ENCODE results near the gene XYLT1. TPM values are rescaled to one million over a fixed set of nuclear protein-coding genes. Genes with fewer than 3 reads are reported as not detected.

XYLT1 gene
- total RNA-seq, 1 experiment from 2014 or later, result 14.5 TPM

DNA sequence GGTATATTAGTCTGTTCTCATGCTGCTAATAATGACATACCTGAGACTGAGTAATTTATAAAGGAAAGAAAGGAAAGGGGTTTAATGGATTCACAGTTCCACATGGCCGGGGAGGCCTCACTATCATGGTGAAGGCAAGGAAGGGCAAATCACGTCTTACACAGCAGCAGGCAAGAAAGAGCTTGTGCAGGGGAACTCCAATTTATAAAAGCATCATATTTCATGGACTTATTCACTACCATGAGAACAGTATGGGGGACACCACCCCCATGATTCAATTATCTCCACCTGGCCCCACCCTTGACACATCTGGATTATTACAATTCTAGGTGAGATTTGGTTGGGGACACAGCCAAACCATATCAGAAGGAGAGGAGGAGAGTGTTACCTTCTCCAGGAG, 17.7 kb upstream of the XYLT1 start:
- Histone ChIP-seq H4K5ac (ENCODE audit: insufficient read length, low read depth, low read length) (no peak overlapping the region), H2AFZ (ENCODE audit: low read length) (no peak overlapping the region), H3K23me2 (ENCODE audit: insufficient read length, low read depth, low read length, poor library complexity, severe bottlenecking) (no peaks in the 10 kb centered on the region), H3K56ac (ENCODE audit: insufficient read length, low read depth, low read length) (no peak overlapping the region), H4K20me1 (ENCODE audit: control insufficient read depth, insufficient read depth, insufficient read length) (no peaks in the 10 kb centered on the region), H3K4me2 (ENCODE audit: insufficient read depth, insufficient read length, low read length) (no peak overlapping the region), H2AK5ac (ENCODE audit: insufficient read length, low read length) (no peak overlapping the region), H3K27me3 (ENCODE audit: insufficient read depth, low read length) (no peaks in the 10 kb centered on the region), H3K79me2 (ENCODE audit: insufficient read depth, low read length) (no peaks in the 10 kb centered on the region), H3K9ac (ENCODE audit: extremely low read depth, insufficient read length, low read length) (no peak overlapping the region), H3K27ac (ENCODE audit: insufficient read length, low read depth, low read length) (no peak overlapping the region), H3K4ac (ENCODE audit: low read depth, low read length) (no peak overlapping the region), H3K14ac (ENCODE audit: insufficient read depth, low read length) (no peak overlapping the region), H4K91ac (ENCODE audit: insufficient read length, low read depth, low read length) (no peak overlapping the region), H3T11ph (ENCODE audit: low read length) (no peak overlapping the region), H2BK5ac (ENCODE audit: insufficient read length, low read length) (no peak overlapping the region), H4K8ac (replicated peaks; ENCODE audit: insufficient read length, low read depth, low read length) (no peak overlapping the region), H2BK20ac (ENCODE audit: low read depth, low read length, poor library complexity, severe bottlenecking) (no peak overlapping the region), H2BK15ac (ENCODE audit: low read depth, low read length) (no peak overlapping the region), H3K4me1 (ENCODE audit: insufficient read depth, low read length) (no peaks in the 10 kb centered on the region), H2BK120ac (ENCODE audit: low read depth, low read length, poor library complexity, severe bottlenecking) (no peak overlapping the region), H3K9me3 (ENCODE audit: control insufficient read depth, low read depth, low read length) (no peaks in the 10 kb centered on the region), H3K79me1 (ENCODE audit: insufficient read depth, low read depth, low read length, poor library complexity, severe bottlenecking) (no peaks in the 10 kb centered on the region), H3K23ac (ENCODE audit: insufficient read length, low read depth, low read length) (no peak overlapping the region), H3K18ac (ENCODE audit: insufficient read length, low read depth, low read length) (no peak overlapping the region), H2BK12ac (ENCODE audit: insufficient read length, low read depth, low read length) (no peak overlapping the region)
- no peaks in the 10 kb centered on the region for H3K36me3 Mint-ChIP-seq (ENCODE audit: insufficient read depth in 1 of 3, low read depth in 3 of 3)
- no peaks in the 10 kb centered on the region for H3K27me3 Mint-ChIP-seq (ENCODE audit: low read depth)
- peaks cover under 1 to 1% of the 10 kb centered on the region in 2 experiments; a peak in 3 of 4 replicates for H3K4me1 Mint-ChIP-seq
- no CpG with 5 or more reads among the region's 2 CpGs for WGBS (ENCODE audit: extremely low coverage, insufficient read length, low lambda C conversion rate)
- H3K9me3 Mint-ChIP-seq, result no peaks in the 10 kb centered on the region; a peak in 1 of 5 replicates
- DNase-seq, result no peak
- TF ChIP-seq, protein P1, sequence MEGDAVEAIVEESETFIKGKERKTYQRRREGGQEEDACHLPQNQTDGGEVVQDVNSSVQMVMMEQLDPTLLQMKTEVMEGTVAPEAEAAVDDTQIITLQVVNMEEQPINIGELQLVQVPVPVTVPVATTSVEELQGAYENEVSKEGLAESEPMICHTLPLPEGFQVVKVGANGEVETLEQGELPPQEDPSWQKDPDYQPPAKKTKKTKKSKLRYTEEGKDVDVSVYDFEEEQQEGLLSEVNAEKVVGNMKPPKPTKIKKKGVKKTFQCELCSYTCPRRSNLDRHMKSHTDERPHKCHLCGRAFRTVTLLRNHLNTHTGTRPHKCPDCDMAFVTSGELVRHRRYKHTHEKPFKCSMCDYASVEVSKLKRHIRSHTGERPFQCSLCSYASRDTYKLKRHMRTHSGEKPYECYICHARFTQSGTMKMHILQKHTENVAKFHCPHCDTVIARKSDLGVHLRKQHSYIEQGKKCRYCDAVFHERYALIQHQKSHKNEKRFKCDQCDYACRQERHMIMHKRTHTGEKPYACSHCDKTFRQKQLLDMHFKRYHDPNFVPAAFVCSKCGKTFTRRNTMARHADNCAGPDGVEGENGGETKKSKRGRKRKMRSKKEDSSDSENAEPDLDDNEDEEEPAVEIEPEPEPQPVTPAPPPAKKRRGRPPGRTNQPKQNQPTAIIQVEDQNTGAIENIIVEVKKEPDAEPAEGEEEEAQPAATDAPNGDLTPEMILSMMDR (conservative IDR thresholded peaks at IDR 0.05), result no peak
- no peak overlapping the region for H3K27ac Mint-ChIP-seq
- no peak overlapping the region for H3K4me3 Mint-ChIP-seq

All from H9 (cell line).